Measurements from ENCODE around the gene TAOK2.
A peak's percentile ranks its signal among the peaks of the same experiment; 100 is the strongest.

TAOK2 gene

DNA sequence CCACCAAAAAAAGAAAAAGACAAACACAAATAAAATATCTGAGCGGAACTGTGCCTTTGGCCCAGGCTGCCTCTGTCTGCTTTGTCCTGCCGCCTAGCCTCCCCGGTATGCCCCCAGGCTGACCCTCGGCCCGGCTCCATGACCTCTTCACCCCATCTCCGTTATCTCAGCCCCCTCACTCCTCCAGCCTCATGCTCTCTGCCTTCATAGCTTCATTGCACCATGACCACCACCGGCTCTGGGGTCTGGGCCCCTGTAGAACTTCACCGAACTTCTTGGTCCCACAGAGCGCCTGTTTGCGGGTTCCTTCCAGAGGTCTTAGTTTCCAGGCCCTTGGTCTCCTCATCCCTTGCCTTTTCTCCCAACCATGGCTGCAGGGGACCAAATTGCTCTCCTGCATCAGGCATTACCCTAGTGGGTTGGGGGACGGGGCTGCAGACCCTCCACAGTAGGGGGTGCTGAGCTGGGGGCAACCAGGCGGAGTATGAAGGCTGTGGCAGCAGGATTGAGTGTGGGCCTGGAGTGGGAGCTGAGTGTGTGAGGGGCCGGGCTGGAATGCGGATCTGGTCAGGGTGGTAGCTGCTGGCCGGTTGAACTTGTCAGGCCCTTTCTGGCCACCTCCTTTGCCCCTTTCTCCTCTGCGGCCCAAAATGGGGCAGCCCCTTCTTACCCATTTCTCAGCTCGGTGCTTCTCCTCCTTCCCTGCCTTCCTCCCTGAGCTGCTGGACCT lies 14.8 kb downstream of the TAOK2 start:
- DNase-seq = no peak

DNA sequence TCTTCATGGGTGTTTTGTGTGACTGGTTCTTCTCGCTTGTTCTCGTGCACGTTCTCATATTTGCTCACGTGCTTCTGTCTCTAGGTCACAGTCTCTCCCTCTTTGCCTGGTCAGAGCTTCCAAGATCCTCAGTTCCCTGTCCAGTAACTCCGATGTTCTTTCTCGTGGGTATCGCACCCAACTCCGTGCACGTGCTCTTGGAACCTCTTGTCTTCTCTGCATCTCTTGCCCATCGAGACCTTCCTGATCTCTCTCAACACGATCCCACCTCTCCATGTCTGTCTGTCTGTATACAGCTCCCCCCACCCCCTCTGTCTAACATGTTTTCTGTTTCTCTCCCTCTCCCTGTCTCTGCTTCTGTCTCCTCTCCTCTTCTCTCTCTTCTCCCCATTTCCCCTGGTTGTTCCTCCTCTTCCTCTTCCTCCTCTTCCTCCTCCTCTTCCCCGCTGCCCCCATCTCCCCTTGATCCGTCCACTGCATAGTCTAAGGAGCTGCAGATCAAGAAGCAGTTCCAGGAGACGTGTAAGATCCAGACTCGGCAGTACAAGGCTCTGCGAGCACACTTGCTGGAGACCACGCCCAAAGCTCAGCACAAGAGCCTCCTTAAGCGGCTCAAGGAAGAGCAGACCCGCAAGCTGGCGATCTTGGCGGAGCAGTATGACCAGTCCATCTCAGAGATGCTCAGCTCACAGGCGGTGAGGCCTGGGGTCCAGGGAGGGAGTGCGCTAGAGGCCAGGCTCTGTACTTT lies 15.6 kb downstream of the TAOK2 start:
- DNase-seq = no peak

DNA sequence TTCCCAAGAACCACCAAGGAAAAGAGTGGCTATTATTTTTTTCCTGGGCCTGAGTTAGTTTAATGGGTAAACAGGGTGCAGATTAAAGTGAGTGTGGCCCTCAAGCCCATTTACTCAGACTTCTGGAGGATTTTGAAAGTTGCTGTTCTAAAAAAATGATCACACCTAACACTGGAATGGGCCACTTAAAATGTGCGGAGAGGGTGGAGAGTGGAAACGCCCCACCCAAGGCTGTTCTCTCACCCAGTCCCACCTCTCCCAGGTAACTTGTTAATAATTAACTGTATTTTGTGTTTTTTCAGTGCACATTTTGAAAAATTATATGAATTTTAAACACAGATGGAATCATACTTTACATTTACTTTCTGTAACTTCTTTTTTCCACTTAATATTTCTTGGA lies 16.4 kb downstream of the TAOK2 start:
- no peak for DNase-seq

DNA sequence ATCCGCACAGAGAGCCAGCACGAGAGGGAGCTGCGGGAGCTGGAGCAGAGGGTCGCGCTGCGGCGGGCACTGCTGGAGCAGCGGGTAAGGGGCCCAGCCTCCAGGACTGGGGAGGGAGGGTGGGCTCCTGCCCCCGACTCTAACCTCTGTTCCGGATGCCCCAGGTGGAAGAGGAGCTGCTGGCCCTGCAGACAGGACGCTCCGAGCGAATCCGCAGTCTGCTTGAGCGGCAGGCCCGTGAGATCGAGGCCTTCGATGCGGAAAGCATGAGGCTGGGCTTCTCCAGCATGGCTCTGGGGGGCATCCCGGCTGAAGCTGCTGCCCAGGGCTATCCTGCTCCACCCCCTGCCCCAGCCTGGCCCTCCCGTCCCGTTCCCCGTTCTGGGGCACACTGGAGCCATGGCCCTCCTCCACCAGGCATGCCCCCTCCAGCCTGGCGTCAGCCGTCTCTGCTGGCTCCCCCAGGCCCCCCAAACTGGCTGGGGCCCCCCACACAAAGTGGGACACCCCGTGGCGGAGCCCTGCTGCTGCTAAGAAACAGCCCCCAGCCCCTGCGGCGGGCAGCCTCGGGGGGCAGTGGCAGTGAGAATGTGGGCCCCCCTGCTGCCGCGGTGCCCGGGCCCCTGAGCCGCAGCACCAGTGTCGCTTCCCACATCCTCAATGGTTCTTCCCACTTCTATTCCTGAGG lies 17.4 kb downstream of the TAOK2 start:
- DNase-seq = no peak

DNA sequence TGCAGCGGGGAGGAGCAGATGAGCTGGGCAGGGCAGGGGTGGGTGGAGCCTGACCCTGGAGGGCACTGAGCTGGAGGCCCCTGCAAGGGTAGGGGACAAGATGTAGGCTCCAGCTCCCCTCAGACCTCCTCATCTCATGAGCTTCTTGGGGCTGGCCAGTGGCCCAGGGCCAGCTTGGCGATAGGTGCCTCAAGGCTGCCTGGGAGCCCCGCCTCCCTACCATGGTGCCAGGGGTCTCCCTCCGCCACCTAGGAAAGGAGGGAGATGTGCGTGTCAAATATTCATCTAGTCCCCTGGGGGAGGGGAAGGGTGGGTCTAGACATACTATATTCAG lies 17.9 kb downstream of the TAOK2 start:
- DNase-seq = no peak

- no peak for DNase-seq
Observed at GRCh38 chr16:29992344-29992967, 18.8 kb downstream of the TAOK2 start.

- DNase-seq = no peak
Observed at GRCh38 chr16:29993191-29993902, 19.7 kb downstream of the TAOK2 start.

DNA sequence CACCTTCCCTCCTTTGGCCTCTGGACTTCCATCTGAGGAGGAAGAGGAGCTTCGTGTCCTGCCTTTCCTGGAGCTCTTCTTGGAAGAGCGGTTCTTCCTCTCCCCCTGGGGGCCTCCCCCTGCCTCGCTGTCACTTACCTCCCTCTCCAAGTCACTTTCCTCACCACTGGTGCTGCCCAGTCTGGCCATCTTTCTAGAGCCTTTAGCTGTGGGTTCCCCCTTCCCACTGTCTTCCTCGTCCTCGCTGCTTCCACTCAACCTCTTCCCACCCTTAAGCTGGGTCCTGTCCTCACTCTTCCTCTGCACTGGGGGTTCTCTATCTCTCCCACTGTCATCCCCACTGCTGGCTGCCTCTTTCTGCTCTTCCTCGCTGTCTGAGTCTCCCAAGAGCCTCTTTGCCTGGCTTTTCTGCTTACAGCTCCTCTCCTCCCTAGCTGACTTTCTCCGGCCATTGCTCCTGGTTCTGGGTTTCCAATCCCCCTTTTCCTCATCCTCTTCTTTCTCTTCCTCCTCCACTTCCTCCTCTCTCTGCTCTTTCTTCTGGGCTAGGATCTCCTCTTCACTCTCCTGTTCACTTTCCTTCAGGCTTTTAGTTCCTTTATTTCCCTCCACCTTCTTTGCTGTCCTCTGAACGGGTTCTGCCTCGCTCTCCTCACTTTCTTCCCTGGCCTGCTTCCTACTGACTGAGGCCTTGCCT lies 20.4 kb downstream of the TAOK2 start:
- no peak for DNase-seq

GRCh38 chr16:29994600-29995323 lies 21.1 kb downstream of the TAOK2 start:
- DNase-seq = peak in 1 of 2 experiments; percentile 64

GRCh38 chr16:29995324-29995910 lies 21.7 kb downstream of the TAOK2 start, which contains the start of gene HIRIP3:
Gene HIRIP3 (minus strand): TSS chr16:29995617. CDS start chr16:29995605, 12 bp downstream.
- peak; percentile 76 to 89 for DNase-seq

DNA sequence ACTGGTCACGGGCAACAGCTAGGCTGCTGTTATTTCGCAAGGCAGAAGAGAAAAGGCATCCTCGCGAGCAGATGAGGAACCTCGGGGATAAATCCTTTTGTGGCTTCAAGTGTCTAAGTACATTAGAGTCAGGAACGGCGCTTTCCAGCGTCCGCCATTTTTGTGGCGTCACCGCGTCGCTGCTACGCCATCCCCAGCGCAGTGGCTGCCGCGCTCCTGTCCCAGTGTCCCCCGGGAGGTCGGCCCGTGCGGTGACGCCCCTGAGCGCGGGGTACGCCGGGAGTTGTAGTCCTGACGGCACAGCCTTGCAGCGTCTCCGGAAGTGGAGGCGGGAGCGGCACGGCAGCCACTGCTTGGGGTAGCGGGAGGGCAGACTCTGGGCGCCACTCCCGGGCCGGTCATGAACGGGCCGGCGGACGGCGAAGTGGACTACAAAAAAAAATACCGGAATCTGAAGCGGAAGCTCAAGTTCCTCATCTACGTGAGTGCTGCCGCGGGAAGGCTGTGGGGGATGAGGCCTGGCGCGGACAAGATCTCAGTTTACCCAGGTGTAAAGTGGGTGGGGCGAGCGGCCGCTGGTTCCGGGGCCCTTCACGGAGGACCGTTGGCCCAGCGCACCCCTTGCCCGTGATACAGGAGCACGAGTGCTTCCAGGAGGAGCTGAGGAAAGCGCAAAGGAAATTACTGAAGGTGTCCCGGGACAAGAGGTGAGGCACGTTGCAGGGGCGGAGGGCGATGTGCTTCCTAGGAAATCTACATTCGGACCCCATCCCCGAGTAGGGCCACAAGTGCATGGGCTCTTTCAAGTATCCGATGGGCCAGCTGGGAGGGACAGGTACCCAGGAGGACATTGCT lies 22.5 kb downstream of the TAOK2 start, which contains the start of gene INO80E:
TSS of gene INO80E (plus strand) at position 331 of the 855 bp plus-strand sequence. CDS start at position 401, 70 bp downstream.
- DNase-seq = peak; percentile 89 to 98

- DNase-seq = no peak
Observed at GRCh38 chr16:29996766-29997250, 23.1 kb downstream of the TAOK2 start.

DNA sequence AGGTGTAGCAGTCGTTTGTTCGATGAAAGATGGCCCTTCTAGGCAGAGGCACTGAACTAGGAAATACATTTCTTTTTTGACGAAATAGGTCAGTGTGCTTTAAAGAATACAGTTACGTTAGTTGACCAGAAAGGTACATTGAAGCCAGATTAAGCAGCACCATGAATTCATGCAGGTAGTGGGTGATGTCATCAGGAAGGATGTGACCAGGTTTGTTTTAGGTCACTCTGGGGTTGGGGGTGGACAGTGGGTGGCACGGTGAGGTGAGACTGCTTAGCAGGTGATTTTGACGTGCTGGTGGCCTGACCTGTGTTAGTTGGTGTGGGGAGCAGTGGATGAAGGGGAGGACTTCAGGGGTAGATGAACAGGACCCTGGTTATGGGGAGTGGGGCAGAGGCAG lies 25.9 kb downstream of the TAOK2 start:
- DNase-seq = no peak

DNA sequence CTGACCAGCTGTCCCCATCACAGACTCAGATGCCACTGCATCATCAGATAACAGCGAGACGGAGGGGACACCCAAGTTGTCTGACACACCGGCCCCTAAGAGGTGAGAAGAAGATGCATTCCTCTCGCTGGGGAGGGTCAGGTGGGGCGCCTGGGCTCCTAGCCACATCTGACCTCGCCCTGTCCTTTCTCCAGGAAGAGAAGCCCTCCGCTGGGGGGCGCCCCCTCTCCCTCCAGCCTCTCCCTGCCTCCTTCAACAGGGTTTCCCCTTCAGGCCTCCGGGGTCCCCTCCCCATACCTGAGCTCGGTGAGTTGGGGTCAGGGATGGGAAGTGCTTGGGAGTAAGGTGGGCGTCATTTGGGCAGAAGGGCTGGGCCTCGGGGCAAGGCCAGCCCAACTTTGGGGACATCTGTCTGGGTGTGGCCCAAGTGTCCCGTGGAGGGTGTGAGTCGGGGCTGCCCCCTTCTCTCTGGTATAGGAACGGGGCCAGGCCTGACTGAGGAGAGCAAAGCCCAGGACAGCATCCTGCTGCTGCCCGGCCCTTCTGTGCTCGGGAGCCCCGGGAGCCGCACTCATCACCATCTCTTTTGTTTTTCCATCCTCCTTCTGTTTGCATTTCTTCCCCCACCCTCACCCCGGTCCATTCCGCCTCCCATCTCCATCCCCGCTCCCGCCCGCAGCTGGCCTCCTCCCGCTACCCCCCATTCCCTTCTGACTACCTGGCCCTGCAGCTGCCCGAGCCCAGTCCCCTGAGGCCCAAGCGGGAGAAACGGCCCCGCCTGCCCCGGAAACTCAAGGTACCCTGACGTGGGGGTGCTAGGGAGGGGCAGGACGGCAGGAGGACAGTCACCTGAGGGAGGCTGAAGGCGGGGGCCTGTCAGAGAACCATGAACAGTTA lies 27.3 kb downstream of the TAOK2 start:
- peak in 1 of 2 experiments; percentile 55 for DNase-seq

DNA sequence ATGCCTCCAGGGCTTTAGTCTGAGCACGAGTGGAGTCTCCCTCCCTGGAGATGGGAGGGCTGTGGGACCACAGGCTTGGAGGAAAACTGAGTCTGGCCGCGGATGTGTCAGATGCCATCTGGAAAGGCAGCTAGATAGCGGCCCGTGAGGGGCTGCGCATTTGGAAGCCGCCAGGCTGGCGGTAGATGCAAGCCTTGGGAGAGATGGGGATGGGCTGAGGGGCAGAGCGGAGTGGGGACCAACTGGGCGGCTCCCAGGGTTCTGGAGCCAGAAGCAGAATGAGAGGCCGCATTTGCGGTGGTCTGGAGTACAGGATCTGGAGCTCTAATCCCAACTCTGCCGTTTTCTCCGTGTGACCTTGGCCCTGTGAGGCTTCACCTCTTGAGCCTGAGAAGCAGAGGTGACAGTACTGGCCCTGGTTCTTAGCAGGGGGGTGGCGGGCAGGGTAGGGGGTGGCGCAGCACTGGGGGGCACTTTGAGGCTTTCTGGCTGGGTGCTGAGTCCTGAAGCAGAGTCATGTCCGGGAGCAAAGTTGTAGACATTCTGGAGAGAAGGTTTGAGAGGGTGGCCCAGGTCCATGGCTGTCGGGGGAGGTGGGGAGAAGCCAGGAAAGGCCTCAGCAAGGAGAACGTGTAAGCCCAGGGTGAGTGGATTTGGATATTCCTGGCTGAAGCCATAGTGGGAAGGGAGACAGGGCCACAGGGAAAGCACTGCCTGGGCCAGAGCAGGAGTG lies 29.1 kb downstream of the TAOK2 start:
- DNase-seq = no peak

- DNase-seq = no peak
Observed at GRCh38 chr16:30003670-30004423, 30.2 kb downstream of the TAOK2 start.

DNA sequence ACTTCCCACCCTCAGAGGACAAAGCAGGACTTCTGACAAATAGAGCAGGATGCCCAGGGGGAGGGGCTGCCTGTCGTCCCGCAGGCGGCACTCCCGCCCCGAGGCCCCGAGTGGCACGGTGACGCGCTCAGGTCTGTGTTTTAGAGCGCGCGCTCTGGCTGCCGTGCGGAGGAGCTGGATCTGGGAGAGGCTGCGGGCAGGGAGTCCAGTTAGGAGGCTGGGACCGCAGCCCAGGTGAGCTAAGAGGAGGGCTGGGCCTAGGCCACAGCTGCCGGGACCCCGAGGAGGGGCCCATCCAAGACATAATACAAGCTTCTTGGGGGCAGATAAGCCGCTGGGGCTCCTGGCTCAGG lies 30.7 kb downstream of the TAOK2 start:
- DNase-seq = peak in 1 of 2 experiments; percentile 79
